DMS 273 (cell line): ENCODE results near the gene VN1R5.

Source experiments
- DNase-seq: peaks from one replicate; lab custom pipeline; 2025; ENCODE audit not compliant: unreplicated experiment; lab: John Stamatoyannopoulos, UW

Gene VN1R5

DNA sequence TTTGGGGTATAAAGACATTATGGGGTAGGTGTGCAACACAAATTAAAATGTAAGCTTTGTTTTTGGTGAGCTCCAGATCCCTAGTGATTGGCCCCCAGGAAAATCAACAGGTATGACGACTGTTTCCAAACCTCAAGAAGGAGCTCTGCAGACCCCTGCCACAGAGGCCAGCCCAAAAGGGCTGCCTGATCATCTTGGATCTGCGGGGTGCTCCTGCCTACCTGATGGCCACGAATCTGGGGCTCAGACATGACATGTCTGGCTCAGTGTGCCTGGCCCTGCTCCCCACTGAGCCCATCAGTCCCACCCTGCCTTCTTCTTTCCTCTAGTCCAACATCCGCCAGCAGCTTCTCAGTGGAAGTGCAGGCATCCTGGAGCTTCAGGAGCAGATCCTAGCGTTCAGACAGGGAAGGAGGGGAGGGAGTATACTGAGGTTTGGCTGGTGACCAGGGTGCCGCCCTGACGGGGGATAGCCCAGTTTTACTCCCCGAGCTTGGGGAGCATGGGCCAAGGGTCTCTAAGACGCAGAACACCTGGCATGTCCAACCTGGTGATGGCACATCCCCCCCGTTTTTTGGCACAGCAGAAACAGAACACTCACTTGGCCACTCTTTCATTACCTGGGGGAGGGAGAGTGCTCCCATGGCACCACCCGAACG, 44.0 kb downstream of the VN1R5 start:
- no peak for DNase-seq

- no peak for DNase-seq
Observed at GRCh38 chr1:247300491-247301175, 44.8 kb downstream of the VN1R5 start.

DNA sequence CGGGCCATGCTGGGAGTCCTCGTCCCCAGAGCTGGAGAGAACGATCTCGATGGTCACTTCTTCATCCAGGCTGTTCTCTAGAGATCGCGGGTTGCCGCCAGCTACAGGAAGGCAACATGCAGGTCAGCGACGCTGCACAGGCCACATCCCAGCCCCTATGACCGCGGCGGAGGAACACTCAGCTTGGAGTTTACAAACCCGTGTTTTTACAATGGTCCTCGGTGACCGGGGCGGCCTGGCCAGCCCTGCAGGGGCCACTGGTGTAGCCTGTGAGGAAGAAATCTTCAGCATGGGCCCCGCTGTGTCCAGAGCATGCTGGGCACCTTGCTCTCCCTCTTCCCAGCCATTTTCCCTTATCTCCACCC, 45.3 kb downstream of the VN1R5 start:
- no peak for DNase-seq

DNA sequence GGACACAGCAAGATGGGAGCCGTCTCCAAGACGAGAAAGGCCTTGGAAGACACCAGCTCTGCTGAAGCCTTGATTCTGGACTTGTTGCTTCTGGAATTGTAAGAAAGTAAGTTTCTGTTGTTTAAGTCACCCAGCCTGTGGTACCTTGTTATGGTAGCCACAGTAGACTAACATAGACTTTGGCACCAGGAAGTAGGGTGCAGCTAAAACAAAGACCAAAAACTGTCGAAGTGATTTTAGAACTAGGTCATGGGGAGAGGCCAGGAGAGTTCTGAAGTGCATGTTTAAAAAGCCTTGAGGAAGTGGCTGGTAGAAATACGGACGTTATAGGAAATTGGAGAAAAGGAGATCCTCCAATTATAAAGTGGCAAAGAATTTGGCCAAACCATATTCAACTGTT, 47.3 kb downstream of the VN1R5 start:
- DNase-seq = no peak

DNA sequence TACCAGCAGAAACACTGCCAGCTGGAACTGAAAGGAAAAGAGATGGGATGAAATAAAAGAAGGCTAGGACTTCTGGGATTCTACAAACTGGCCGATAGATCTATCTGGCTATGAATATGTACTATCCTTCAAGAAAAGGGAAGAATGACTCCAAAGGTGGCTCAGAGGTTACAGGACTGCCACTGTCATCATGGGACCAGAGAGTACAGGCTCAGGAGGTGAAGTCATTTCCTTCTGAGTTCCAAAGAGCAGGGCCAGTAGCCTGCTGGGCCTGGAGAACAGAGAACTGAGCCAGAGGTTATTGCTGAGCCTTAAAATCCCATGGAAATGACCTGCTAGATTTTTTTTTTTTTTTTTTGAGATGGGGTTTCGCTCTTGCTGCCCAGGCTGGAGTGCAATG, 48.2 kb downstream of the VN1R5 start:
- DNase-seq = no peak
